Endodermal cell (in vitro differentiated cells): ENCODE data around the gene SLC1A1. TPM values are rescaled to one million over a fixed set of nuclear protein-coding genes. Genes with fewer than 3 reads are reported as not detected.

Source experiments
- DNase-seq: peaks from one replicate; pipeline ENCODE4 v3.0.0-alpha.2; 2017
- H3K27ac ChIP-seq: 2 replicates; pipeline ENCODE4 v1.5.1; 2013; ENCODE audit warnings: mild to moderate bottlenecking, low read depth, low read length, moderate library complexity
- H3K27me3 ChIP-seq: 2 replicates; pipeline ENCODE4 v1.6.1; 2013; ENCODE audit warnings: mild to moderate bottlenecking, low read length, moderate library complexity; ENCODE audit not compliant: insufficient read depth, control insufficient read depth, poor library complexity, severe bottlenecking
- H3K36me3 ChIP-seq: 2 replicates; pipeline ENCODE4 v1.7.0; 2013; ENCODE audit warnings: mild to moderate bottlenecking, low read length, moderate library complexity; ENCODE audit not compliant: control insufficient read depth, insufficient read depth
- H3K4me1 ChIP-seq: one replicate; pipeline ENCODE4 v1.7.0; 2013; ENCODE audit warnings: low read length; ENCODE audit not compliant: control insufficient read depth, insufficient read depth
- H3K4me3 ChIP-seq: 2 replicates; pipeline ENCODE4 v1.5.1; 2013; ENCODE audit warnings: mild to moderate bottlenecking, low read length, moderate library complexity
- H3K9ac ChIP-seq: 2 replicates; pipeline ENCODE4 v1.6.1; 2013; ENCODE audit warnings: mild to moderate bottlenecking, low read length, moderate library complexity; ENCODE audit not compliant: poor library complexity, severe bottlenecking; ENCODE audit errors: extremely low read depth
- H3K9me3 ChIP-seq: 2 replicates; pipeline ENCODE4 v1.6.1; 2013; ENCODE audit warnings: mild to moderate bottlenecking, low read length, moderate library complexity; ENCODE audit not compliant: control insufficient read depth
- H3K27ac Mint-ChIP-seq: 2 replicates; pipeline ENCODE4 v1.8.0; 2020; ENCODE audit warnings: mixed read lengths
- H3K27me3 Mint-ChIP-seq: 2 replicates; pipeline ENCODE4 v1.8.0; 2021; ENCODE audit warnings: mild to moderate bottlenecking, mixed read lengths; ENCODE audit not compliant: insufficient read depth
- H3K36me3 Mint-ChIP-seq: 2 replicates; pipeline ENCODE4 v1.8.0; 2020; ENCODE audit warnings: low read depth, mixed read lengths
- H3K4me1 Mint-ChIP-seq: 2 replicates; pipeline ENCODE4 v1.8.0; 2020; ENCODE audit warnings: mixed read lengths
- H3K4me3 Mint-ChIP-seq: 2 replicates; pipeline ENCODE4 v1.8.0; 2020; ENCODE audit warnings: mild to moderate bottlenecking, moderate library complexity, mixed read lengths
- H3K9me3 Mint-ChIP-seq: 2 replicates; pipeline ENCODE4 v1.8.0; 2020; ENCODE audit warnings: mild to moderate bottlenecking, mixed read lengths
- CTCF ChIP-seq: fragments of 200-600 bp; sonication (generic); conservative IDR thresholded peaks from 2 replicates; pipeline ENCODE4 v1.5.0; 2021; ENCODE audit warnings: antibody characterized with exemption, mild to moderate bottlenecking
- WGBS, 2 experiments: methylation state at CpG; one replicate each; pipeline versions ENCODE4 v1.1.5 to v1.1.7; 2013; ENCODE audit warnings: missing lambda C conversion rate in 2 of 2, mixed read lengths in 1 of 2; ENCODE audit not compliant: insufficient coverage in 1 of 2, insufficient read length in 1 of 2; 5-methylcytosine and 5-hydroxymethylcytosine counted together
- total RNA-seq, 2 donors: library from RNA; stranded (reverse); fragmentation: NEBNext Ultra II Directional in 1 of 2; extraction: Animal tissue kit (Norgen Biotek cat#: 25700) in 1 of 2; gene quantifications; 2 replicates in 1 of 2; 3 replicates in 1 of 2; pipeline ENCODE4 v1.2.1, GENCODE V29; 2021

The SLC1A1 gene
- total RNA-seq, 2 donors from 2014 or later, result 5.5 to 11.3 TPM

- DNase-seq, result no peak
- no peak for TF ChIP-seq CTCF
- Histone ChIP-seq H3K27me3 (no peaks in the 10 kb centered on the region), H3K9me3 (no peaks in the 10 kb centered on the region), H3K27ac (no peak overlapping the region), H3K4me3 (no peak overlapping the region), H3K9ac (no peak overlapping the region), H3K4me1 (no peaks in the 10 kb centered on the region), H3K36me3 (no peaks in the 10 kb centered on the region)
- H3K9me3 Mint-ChIP-seq, result no peaks in the 10 kb centered on the region
- no peaks in the 10 kb centered on the region for H3K36me3 Mint-ChIP-seq
- no peak overlapping the region for H3K27ac Mint-ChIP-seq
- no peaks in the 10 kb centered on the region for H3K4me1 Mint-ChIP-seq
- WGBS, 2 experiments, result 93 to 100% methylated on average over 2 to 3 of the region's 3 CpGs
- no peaks in the 10 kb centered on the region for H3K27me3 Mint-ChIP-seq
- H3K4me3 Mint-ChIP-seq, result no peak overlapping the region
Observed at GRCh38 chr9:4592295-4592694, 102.0 kb downstream of the SLC1A1 start.

- 87 to 100% methylated on average over 1 of the region's 1 CpG for WGBS, 2 experiments
- Histone ChIP-seq H3K36me3 (no peaks in the 10 kb centered on the region), H3K27ac (no peak overlapping the region), H3K9ac (no peak overlapping the region), H3K4me3 (no peak overlapping the region), H3K9me3 (no peaks in the 10 kb centered on the region), H3K4me1 (no peaks in the 10 kb centered on the region), H3K27me3 (no peaks in the 10 kb centered on the region)
- Mint-ChIP-seq H3K27me3 (no peaks in the 10 kb centered on the region), H3K4me1 (no peaks in the 10 kb centered on the region), H3K4me3 (no peak overlapping the region), H3K27ac (no peak overlapping the region), H3K9me3 (no peaks in the 10 kb centered on the region), H3K36me3 (no peaks in the 10 kb centered on the region)
- no peak for DNase-seq
- no peak for TF ChIP-seq CTCF
Observed at GRCh38 chr9:4592886-4593285, 102.6 kb downstream of the SLC1A1 start.

GRCh38 chr9:4594545-4594944 is 104.3 kb downstream of the SLC1A1 start:
- WGBS, 2 experiments, result 92 to 93% methylated on average over 4 of the region's 4 CpGs
- no peak for DNase-seq
- Histone ChIP-seq H3K36me3 (no peaks in the 10 kb centered on the region), H3K9ac (no peak overlapping the region), H3K27ac (no peak overlapping the region), H3K4me3 (no peak overlapping the region), H3K4me1 (no peaks in the 10 kb centered on the region), H3K9me3 (no peaks in the 10 kb centered on the region), H3K27me3 (no peaks in the 10 kb centered on the region)
- Mint-ChIP-seq H3K27me3 (no peaks in the 10 kb centered on the region), H3K27ac (no peak overlapping the region), H3K36me3 (no peaks in the 10 kb centered on the region), H3K4me1 (no peaks in the 10 kb centered on the region), H3K9me3 (no peaks in the 10 kb centered on the region), H3K4me3 (no peak overlapping the region)
- TF ChIP-seq CTCF, result no peak
